Osteoblast (primary cell): ENCODE data around the gene STAMBPL1. TPM values are rescaled to one million over a fixed set of nuclear protein-coding genes. Genes with fewer than 3 reads are reported as not detected.
A peak's percentile ranks its signal among the peaks of the same experiment; 100 is the strongest.

Source experiments
- DNase-seq: peaks from one replicate; pipeline ENCODE4 v3.0.0; 2011; ENCODE audit warnings: low spot score, mixed read lengths; ENCODE audit not compliant: insufficient read length; ENCODE audit errors: missing footprints
- H2AFZ ChIP-seq: 2 replicates; pipeline ENCODE4 v1.6.0; 2011; ENCODE audit warnings: mild to moderate bottlenecking, low read length
- H3K27ac ChIP-seq: 2 replicates; pipeline ENCODE4 v1.5.1; 2011; ENCODE audit warnings: mild to moderate bottlenecking, low read depth, low read length, moderate library complexity
- H3K27me3 ChIP-seq: 2 replicates; pipeline ENCODE4 v1.6.0; 2012; ENCODE audit warnings: mild to moderate bottlenecking, control low read depth, inconsistent platforms, low read length, moderate library complexity; ENCODE audit not compliant: insufficient read depth
- H3K36me3 ChIP-seq: 2 replicates; pipeline ENCODE4 v1.5.1; 2011; ENCODE audit warnings: mild to moderate bottlenecking, low read length, control low read depth, moderate library complexity; ENCODE audit not compliant: insufficient read depth
- H3K4me1 ChIP-seq: 2 replicates; pipeline ENCODE4 v1.5.1; 2011; ENCODE audit warnings: mild to moderate bottlenecking, low read length, control low read depth, moderate library complexity; ENCODE audit not compliant: insufficient read depth
- H3K4me2 ChIP-seq: 2 replicates; pipeline ENCODE4 v1.6.0; 2011; ENCODE audit warnings: mild to moderate bottlenecking, low read length; ENCODE audit not compliant: insufficient read depth
- H3K4me3 ChIP-seq: fragments of 200-600 bp; sonication (generic); 3 replicates; pipeline ENCODE4 v1.5.1; 2012; ENCODE audit warnings: mild to moderate bottlenecking, low read length, inconsistent platforms; ENCODE audit not compliant: insufficient read depth
- H3K79me2 ChIP-seq: 2 replicates; pipeline ENCODE4 v1.6.0; 2012; ENCODE audit warnings: mild to moderate bottlenecking, low read length, control low read depth, inconsistent platforms; ENCODE audit not compliant: insufficient read depth
- H3K9me3 ChIP-seq: 2 replicates; pipeline ENCODE4 v1.5.1; 2011; ENCODE audit warnings: low read depth, low read length, control low read depth
- H4K20me1 ChIP-seq: 2 replicates; pipeline ENCODE4 v1.6.0; 2012; ENCODE audit warnings: mild to moderate bottlenecking, low read length, control low read depth; ENCODE audit not compliant: insufficient read depth
- total RNA-seq: library from RNA; depleted of rRNA; stranded (reverse); fragments of >200 nt; gene quantifications from 2 replicates; pipeline ENCODE4 v1.2.3, GENCODE V29; 2012
- TF ChIP-seq, protein P1 (sequence below): IDR thresholded peaks from 2 replicates; pipeline ENCODE4 v1.5.1; 2011; ENCODE audit warnings: mild to moderate bottlenecking, low read depth, low read length, moderate library complexity; ENCODE audit errors: extremely low read depth

Gene STAMBPL1
- total RNA-seq, 1 donor = 11.6 TPM

DNA sequence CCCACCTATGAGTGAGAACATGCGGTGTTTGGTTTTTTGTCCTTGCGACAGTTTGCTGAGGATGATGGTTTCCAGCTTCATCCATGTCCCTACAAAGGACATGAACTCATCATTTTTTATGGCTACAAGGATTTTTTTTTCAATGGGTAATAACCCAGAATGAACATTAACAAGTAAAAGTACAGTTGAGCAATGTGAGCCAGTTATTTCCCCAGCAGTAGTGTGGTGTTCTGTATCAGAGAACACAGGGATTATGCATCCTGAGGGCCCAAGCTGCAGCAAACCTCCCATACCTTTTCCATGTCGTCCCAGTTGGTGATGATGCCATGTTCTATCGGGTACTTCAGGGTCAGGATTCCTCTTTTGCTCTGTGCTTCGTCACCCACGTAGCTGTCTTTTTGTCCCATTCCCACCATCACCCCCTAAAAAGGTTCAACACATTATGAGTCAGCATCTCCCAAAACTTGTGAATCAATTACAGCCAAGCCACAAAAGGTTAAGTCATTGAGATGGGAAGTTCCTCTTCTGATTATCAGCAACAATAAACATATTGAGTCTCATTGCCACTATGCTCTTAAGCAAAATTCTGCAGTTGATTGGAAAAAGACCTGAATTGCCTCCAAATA, 67.0 kb downstream of the STAMBPL1 start:
- no peak for DNase-seq
- peaks cover 29% of the 10 kb centered on the region for H3K4me1 ChIP-seq
- H3K9me3 ChIP-seq = no peaks in the 10 kb centered on the region
- no peak overlapping the region for H3K4me2 ChIP-seq
- no peak overlapping the region for H2AFZ ChIP-seq
- no peaks in the 10 kb centered on the region for H4K20me1 ChIP-seq
- H3K4me3 ChIP-seq = no peak overlapping the region
- peaks cover 39% of the 10 kb centered on the region for H3K36me3 ChIP-seq
- H3K79me2 ChIP-seq = peaks cover 32% of the 10 kb centered on the region
- no peaks in the 10 kb centered on the region for H3K27me3 ChIP-seq
- no peak overlapping the region for H3K27ac ChIP-seq
- TF ChIP-seq, protein P1, sequence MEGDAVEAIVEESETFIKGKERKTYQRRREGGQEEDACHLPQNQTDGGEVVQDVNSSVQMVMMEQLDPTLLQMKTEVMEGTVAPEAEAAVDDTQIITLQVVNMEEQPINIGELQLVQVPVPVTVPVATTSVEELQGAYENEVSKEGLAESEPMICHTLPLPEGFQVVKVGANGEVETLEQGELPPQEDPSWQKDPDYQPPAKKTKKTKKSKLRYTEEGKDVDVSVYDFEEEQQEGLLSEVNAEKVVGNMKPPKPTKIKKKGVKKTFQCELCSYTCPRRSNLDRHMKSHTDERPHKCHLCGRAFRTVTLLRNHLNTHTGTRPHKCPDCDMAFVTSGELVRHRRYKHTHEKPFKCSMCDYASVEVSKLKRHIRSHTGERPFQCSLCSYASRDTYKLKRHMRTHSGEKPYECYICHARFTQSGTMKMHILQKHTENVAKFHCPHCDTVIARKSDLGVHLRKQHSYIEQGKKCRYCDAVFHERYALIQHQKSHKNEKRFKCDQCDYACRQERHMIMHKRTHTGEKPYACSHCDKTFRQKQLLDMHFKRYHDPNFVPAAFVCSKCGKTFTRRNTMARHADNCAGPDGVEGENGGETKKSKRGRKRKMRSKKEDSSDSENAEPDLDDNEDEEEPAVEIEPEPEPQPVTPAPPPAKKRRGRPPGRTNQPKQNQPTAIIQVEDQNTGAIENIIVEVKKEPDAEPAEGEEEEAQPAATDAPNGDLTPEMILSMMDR = no peak

DNA sequence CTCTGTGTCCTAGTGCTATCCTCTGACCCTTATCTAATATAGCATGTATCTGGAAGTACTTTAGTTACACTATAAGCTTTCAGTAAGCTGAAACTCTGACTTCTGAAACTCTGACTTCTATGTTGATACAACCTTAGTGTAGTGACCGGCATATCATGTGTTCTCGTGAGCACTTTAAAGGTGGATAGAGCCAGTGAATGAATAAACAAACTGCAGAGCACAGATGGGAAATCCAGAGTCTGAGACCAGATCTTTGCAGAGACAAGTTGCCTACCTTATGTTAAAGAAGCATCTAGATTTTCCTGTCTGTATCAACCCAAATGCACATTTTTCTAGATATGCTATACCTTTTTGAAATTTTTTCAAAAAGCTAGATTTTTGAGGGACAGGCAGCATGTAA, 69.0 kb downstream of the STAMBPL1 start:
- H4K20me1 ChIP-seq = no peaks in the 10 kb centered on the region
- peak overlapping the region; percentile 8 for H3K4me2 ChIP-seq
- peaks cover 21% of the 10 kb centered on the region for H3K36me3 ChIP-seq
- H2AFZ ChIP-seq = no peak overlapping the region
- DNase-seq = no peak
- no peaks in the 10 kb centered on the region for H3K27me3 ChIP-seq
- TF ChIP-seq, protein P1 = no peak
- peak overlapping the region; percentile 31 for H3K4me3 ChIP-seq
- H3K27ac ChIP-seq = no peak overlapping the region
- no peaks in the 10 kb centered on the region for H3K9me3 ChIP-seq
- H3K79me2 ChIP-seq = peaks cover 32% of the 10 kb centered on the region
- H3K4me1 ChIP-seq = peaks cover 45% of the 10 kb centered on the region

DNA sequence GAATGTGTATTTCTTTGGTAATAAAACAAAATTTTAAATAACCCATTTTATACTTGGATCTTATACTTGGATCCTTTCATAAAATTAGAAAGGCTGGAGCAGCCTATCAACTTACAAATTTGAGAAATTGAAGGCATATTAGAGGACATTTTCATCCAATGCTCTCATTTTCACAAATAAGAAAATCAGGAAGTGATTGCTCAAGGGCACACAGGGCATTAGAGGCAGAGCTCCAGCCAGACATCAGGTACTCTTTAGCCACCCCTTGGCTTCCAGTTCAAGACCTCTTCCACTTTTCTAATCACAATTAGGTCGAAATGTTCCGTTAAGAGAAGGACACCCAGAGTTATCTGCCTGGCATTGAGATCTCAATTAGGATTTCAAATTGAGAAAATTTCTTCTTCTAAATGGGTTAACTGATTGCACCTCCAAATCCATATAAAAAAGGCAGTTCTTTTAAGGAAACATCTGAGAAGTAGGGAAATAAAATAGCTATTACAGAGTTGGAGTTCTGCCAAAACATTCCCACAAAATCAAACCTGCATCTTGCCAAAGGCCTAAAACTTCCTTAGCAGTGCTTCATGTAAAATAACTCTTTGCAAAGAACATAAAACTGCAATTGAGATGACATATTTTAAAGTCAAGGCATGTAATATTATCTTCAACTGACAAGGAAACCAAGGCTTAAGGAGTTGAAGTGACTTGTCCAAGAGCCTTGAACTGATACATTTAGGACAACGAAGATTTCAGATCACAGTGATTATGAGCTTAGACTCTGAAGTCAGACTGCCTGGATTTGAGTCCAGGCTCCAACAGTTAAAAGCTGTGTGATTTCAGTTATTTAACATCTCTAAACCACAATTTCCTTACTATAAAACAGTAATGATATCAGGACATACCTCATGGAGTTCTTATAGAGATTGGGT, 70.1 kb downstream of the STAMBPL1 start:
- Histone ChIP-seq H3K27me3 (no peaks in the 10 kb centered on the region), H2AFZ (peak overlapping the region; percentile 45), H3K27ac (peak overlapping the region; percentile 78), H3K4me2 (peak overlapping the region; percentile 77), H3K79me2 (peaks cover 32% of the 10 kb centered on the region), H4K20me1 (no peaks in the 10 kb centered on the region), H3K9me3 (no peaks in the 10 kb centered on the region), H3K4me1 (peaks cover 45% of the 10 kb centered on the region), H3K4me3 (peak overlapping the region; percentile 63), H3K36me3 (peaks cover 15% of the 10 kb centered on the region)
- no peak for DNase-seq
- TF ChIP-seq, protein P1 = no peak

DNA sequence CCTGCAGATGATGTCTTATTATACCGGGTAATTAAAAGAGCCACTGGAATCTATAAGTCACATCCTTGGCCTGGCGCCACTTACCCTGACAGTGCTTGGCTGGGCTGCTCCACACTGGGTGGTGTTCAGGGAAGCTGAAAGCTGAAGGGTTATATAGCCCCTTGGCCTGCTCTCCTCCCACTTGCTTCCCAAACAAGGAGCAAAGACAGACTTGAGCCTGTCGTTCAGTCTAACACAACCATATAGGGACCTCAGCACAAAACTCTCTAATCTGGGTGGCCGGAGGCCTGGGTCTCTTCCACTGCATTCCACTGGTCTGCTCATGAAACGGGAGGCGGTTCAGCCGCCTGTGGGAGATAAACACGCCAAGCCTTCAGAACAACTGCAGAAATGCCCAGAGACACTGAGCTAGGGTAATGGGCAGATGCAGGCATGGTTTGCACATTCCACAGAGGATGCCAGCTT, 72.6 kb downstream of the STAMBPL1 start, which contains the start of gene ACTA2:
Gene ACTA2 (minus strand): TSS at position 127 of the 465 bp plus-strand sequence. CDS start 3,843 bp downstream, outside the sequence.
- H3K9me3 ChIP-seq = no peaks in the 10 kb centered on the region
- peaks cover 7% of the 10 kb centered on the region for H3K36me3 ChIP-seq
- DNase-seq = peak; percentile 41
- H3K27ac ChIP-seq = peak within 1 kb of the TSS; percentile 78
- peak within 1 kb of the TSS; percentile 63 for H3K4me3 ChIP-seq
- no peaks in the 10 kb centered on the region for H3K27me3 ChIP-seq
- no peaks in the 10 kb centered on the region for H4K20me1 ChIP-seq
- TF ChIP-seq, protein P1 = no peak
- H3K4me2 ChIP-seq = peak within 1 kb of the TSS; percentile 77
- peaks cover 32% of the 10 kb centered on the region for H3K79me2 ChIP-seq
- peak within 1 kb of the TSS; percentile 45 for H2AFZ ChIP-seq
- peaks cover 38% of the 10 kb centered on the region for H3K4me1 ChIP-seq
